LNCaP clone FGC (cell line): ENCODE data around the gene HSPB3.

Source experiments
- DNase-seq: peaks from one replicate; pipeline ENCODE4 v3.0.0-alpha.2; 2011; ENCODE audit warnings: low read depth
- H3K4me3 ChIP-seq: 2 replicates; pipeline ENCODE4 v1.5.1; 2011; ENCODE audit warnings: mild to moderate bottlenecking, low read depth, low read length, control low read depth
- CTCF ChIP-seq: IDR thresholded peaks from 2 replicates; pipeline ENCODE4 v1.5.1; 2012; ENCODE audit warnings: mild to moderate bottlenecking; ENCODE audit not compliant: control insufficient read depth, insufficient read depth; ENCODE audit errors: extremely low read depth

HSPB3 gene

GRCh38 chr5:54445691-54446378, 9.7 kb upstream of the HSPB3 start:
- no peak for TF ChIP-seq CTCF
- H3K4me3 ChIP-seq = no peak overlapping the region
- no peak for DNase-seq

- TF ChIP-seq CTCF = no peak
- no peak overlapping the region for H3K4me3 ChIP-seq
- no peak for DNase-seq
Measured at GRCh38 chr5:54446379-54446732, 9.1 kb upstream of the HSPB3 start.

- TF ChIP-seq CTCF = no peak
- DNase-seq = no peak
- H3K4me3 ChIP-seq = no peak overlapping the region
Measured at GRCh38 chr5:54449923-54450322, 5.6 kb upstream of the HSPB3 start.

- no peak for DNase-seq
- H3K4me3 ChIP-seq = no peak overlapping the region
- no peak for TF ChIP-seq CTCF
Measured at GRCh38 chr5:54450542-54450941, 5.0 kb upstream of the HSPB3 start.

GRCh38 chr5:54453046-54453445, 2.5 kb upstream of the HSPB3 start:
- no peak for TF ChIP-seq CTCF
- H3K4me3 ChIP-seq = no peak overlapping the region
- DNase-seq = no peak

- TF ChIP-seq CTCF = no peak
- no peak overlapping the region for H3K4me3 ChIP-seq
- DNase-seq = no peak
Measured at GRCh38 chr5:54454602-54455001, 897 bp upstream of the HSPB3 start.
